GM12878 (cell line): Measurements from ENCODE around the gene NAB1. TPM values are rescaled to one million over a fixed set of nuclear protein-coding genes. Genes with fewer than 3 reads are reported as not detected.

ENCODE experiments used
- ATAC-seq: fragments of 200-7000 bp; cut with Tn5 transposase; 3 replicates; pipeline ENCODE4 v1.9.1; 2020; ENCODE audit warnings: mild to moderate bottlenecking, moderate library complexity
- BruUV-seq: library from RNA; stranded (reverse); fragments of 400-500 nt; replicated peaks from 2 replicates; lab custom pipeline; 2021; lab: Mats Ljungman, UMichigan
- CTCF ChIA-PET: fragments of 300-600 bp; sonication (Branson Sonifier 250); formaldehyde crosslinking; extraction: SDS; loops from one replicate; lab custom pipeline; 2021; ENCODE audit warnings: inconsistent platforms; lab: Yijun Ruan, JAX
- POLR2A ChIA-PET: fragments of 350-600 bp; formaldehyde crosslinking; extraction: SDS; loops from one replicate; lab custom pipeline; 2021; ENCODE audit warnings: inconsistent platforms; lab: Charles Lee
- RAD21 ChIA-PET: fragments of 300-600 bp; sonication (Branson Sonifier 250); formaldehyde crosslinking; loops from one replicate; lab custom pipeline; 2023; ENCODE audit warnings: antibody characterized with exemption; ENCODE audit not compliant: unreplicated experiment; lab: Charles Lee
- SMC1A ChIA-PET: fragments of 300-600 bp; sonication (Branson Sonifier 250); formaldehyde crosslinking; loops from one replicate; lab custom pipeline; 2023; ENCODE audit not compliant: unreplicated experiment, uncharacterized antibody; lab: Charles Lee
- DNase-seq: peaks from one replicate; pipeline ENCODE4 v3.0.0-alpha.2; 2011; ENCODE audit warnings: low read depth, low spot score
- FAIRE-seq: peaks from 3 replicates; lab custom pipeline; 2011; peaks lifted over from hg19 to GRCh38; lab: Jason Lieb, UNC
- H2AFZ ChIP-seq: 2 replicates; pipeline ENCODE4 v1.6.0; 2011; ENCODE audit warnings: low read depth, low read length, control low read depth; ENCODE audit not compliant: control insufficient read depth
- H3K27ac ChIP-seq: 2 replicates; pipeline ENCODE4 v1.5.1; 2011; ENCODE audit warnings: control low read depth; ENCODE audit not compliant: control insufficient read depth, insufficient read depth
- H3K27me3 ChIP-seq, 2 experiments: replicated peaks in 1 of 2; 2 replicates each; pipeline versions ENCODE4 v1.6.0 to v1.6.1; 2011; ENCODE audit warnings: low read length in 1 of 2; ENCODE audit not compliant: control insufficient read depth in 2 of 2, insufficient read depth in 2 of 2
- H3K36me3 ChIP-seq, 2 experiments: 2 replicates each; pipeline ENCODE4 v1.5.1; 2011; ENCODE audit warnings: low read length in 1 of 2; ENCODE audit not compliant: control insufficient read depth in 2 of 2, insufficient read depth in 2 of 2
- H3K4me1 ChIP-seq: 2 replicates; pipeline ENCODE4 v1.6.1; 2011; ENCODE audit warnings: mild to moderate bottlenecking, low read length, moderate library complexity, mixed read lengths; ENCODE audit not compliant: control insufficient read depth, insufficient read depth
- H3K4me2 ChIP-seq: 2 replicates; pipeline ENCODE4 v1.6.0; 2011; ENCODE audit warnings: control low read depth; ENCODE audit not compliant: control insufficient read depth, insufficient read depth
- H3K4me3 ChIP-seq: fragments of 200-600 bp; sonication (generic); 2 replicates; pipeline ENCODE4 v1.5.1; 2016
- H3K79me2 ChIP-seq: 2 replicates; pipeline ENCODE4 v1.6.0; 2011; ENCODE audit warnings: low read length; ENCODE audit not compliant: control insufficient read depth, insufficient read depth
- H3K9ac ChIP-seq: 2 replicates; pipeline ENCODE4 v1.8.0; 2011; ENCODE audit warnings: low read length, control low read depth, mixed read lengths; ENCODE audit not compliant: control insufficient read depth, insufficient read depth
- H3K9me3 ChIP-seq: replicated peaks from 3 replicates; pipeline ENCODE4 v1.5.1; 2011; ENCODE audit warnings: mild to moderate bottlenecking, low read length; ENCODE audit not compliant: control insufficient read depth, insufficient read depth
- H4K20me1 ChIP-seq: 2 replicates; pipeline ENCODE4 v1.6.0; 2011; ENCODE audit not compliant: control insufficient read depth, insufficient read depth
- EGR1 ChIP-seq, 2 experiments: IDR thresholded peaks; 1 replicate in 1 of 2; 2 replicates in 1 of 2; pipeline ENCODE4 v1.6.1; 2011 to 2012; ENCODE audit warnings: low read depth in 2 of 2, low read length in 2 of 2, borderline replicate concordance in 1 of 2, mild to moderate bottlenecking in 1 of 2, moderate library complexity in 1 of 2
- MEF2B ChIP-seq: fragments of 450-650 bp; IDR thresholded peaks from 2 replicates; pipeline ENCODE4 v1.6.1; 2018; ENCODE audit warnings: mild to moderate bottlenecking, moderate library complexity; ENCODE audit not compliant: partially characterized antibody, poor library complexity, severe bottlenecking
- NR2C2 ChIP-seq: IDR thresholded peaks from 2 replicates; pipeline ENCODE4 v1.6.1; 2011; ENCODE audit warnings: borderline replicate concordance, low read depth; ENCODE audit not compliant: control insufficient read depth, insufficient read length
- POLR2AphosphoS5 ChIP-seq: IDR thresholded peaks from 2 replicates; pipeline ENCODE4 v1.6.1; 2011; ENCODE audit warnings: mild to moderate bottlenecking, low read length, inconsistent platforms
- SMAD5 ChIP-seq: IDR thresholded peaks from 2 replicates; pipeline ENCODE4 v1.6.1; 2016; ENCODE audit warnings: antibody characterized with exemption, low read depth
- SPI1 ChIP-seq: IDR thresholded peaks from 2 replicates; pipeline ENCODE4 v1.6.1; 2011; ENCODE audit warnings: low read depth, mild to moderate bottlenecking, low read length, moderate library complexity, borderline replicate concordance; ENCODE audit not compliant: insufficient read depth
- SRF ChIP-seq, 2 experiments: IDR thresholded peaks; 2 replicates each; pipeline ENCODE4 v1.6.1; 2011; ENCODE audit warnings: low read depth in 2 of 2, low read length in 2 of 2, mild to moderate bottlenecking in 1 of 2, moderate library complexity in 1 of 2
- TAF1 ChIP-seq: IDR thresholded peaks from 2 replicates; pipeline ENCODE4 v1.6.1; 2011; ENCODE audit warnings: mild to moderate bottlenecking, low read depth, low read length, borderline replicate concordance
- TCF7 ChIP-seq: IDR thresholded peaks from 2 replicates; pipeline ENCODE4 v1.6.1; 2014; ENCODE audit warnings: antibody characterized with exemption, borderline replicate concordance
- ZNF24 ChIP-seq: fragments of 450-650 bp; IDR thresholded peaks from 2 replicates; pipeline ENCODE4 v1.6.1; 2017; ENCODE audit warnings: antibody characterized with exemption, mild to moderate bottlenecking
- WGBS: methylation state at CpG from one replicate; pipeline ENCODE4 v1.1.6; 2016; ENCODE audit warnings: low lambda C conversion rate; ENCODE audit not compliant: insufficient replicate concordance, insufficient coverage; ENCODE audit errors: missing lambda C conversion rate; 5-methylcytosine and 5-hydroxymethylcytosine counted together
- in situ Hi-C: fragments of 300-500 bp; cut with MboI; formaldehyde crosslinking; loops from 9 replicates; pipeline ENCODE4 v1.14.3; 2018; ENCODE audit warnings: mixed read lengths
- intact Hi-C: fragments of 100-400 bp; cut with micrococcal nuclease; formaldehyde crosslinking; loops from one replicate; pipeline ENCODE4 v1.14.2; 2022; ENCODE audit not compliant: unreplicated experiment
- polyA plus RNA-seq, 11 experiments: library from polyadenylated mRNA; depleted of rRNA in 4 of 11; unstranded in 6 of 11; stranded (reverse) in 5 of 11; fragments of >200 nt; fragmentation: Nextera tagmentation in 4 of 11; fragmentation: Illumina TruSeq in 1 of 11; extraction: Ambion mirVana in 4 of 11; extraction: Trizol in 1 of 11; gene quantifications; 1 replicate in 1 of 11; 2 replicates in 10 of 11; pipeline versions ENCODE4 v1.2.1 to v1.2.3, GENCODE V29; 2011 to 2016; ENCODE audit warnings: inconsistent platforms in 2 of 11, missing spikeins in 2 of 11, low read depth in 1 of 11
- total RNA-seq, 4 experiments: library from RNA; depleted of rRNA in 3 of 4; stranded (reverse); fragments of >200 nt in 3 of 4; fragmentation: Illumina TruSeq in 1 of 4; extraction: Trizol in 1 of 4; gene quantifications; 2 replicates each; pipeline versions ENCODE4 v1.2.1 to v1.2.3, GENCODE V29; 2013 to 2021
- TF ChIP-seq, protein P1 (sequence below): fragments of 450-650 bp; IDR thresholded peaks from 2 replicates; pipeline ENCODE4 v1.6.1; 2017; ENCODE audit warnings: antibody characterized with exemption, mild to moderate bottlenecking, moderate library complexity
- TF ChIP-seq, protein P2 (sequence below): fragments of 450-650 bp; IDR thresholded peaks from 2 replicates; pipeline ENCODE4 v1.6.1; 2016; ENCODE audit warnings: mild to moderate bottlenecking
- TF ChIP-seq, protein P3 (sequence below): fragments of 450-650 bp; IDR thresholded peaks from 2 replicates; pipeline ENCODE4 v1.6.1; 2017; ENCODE audit warnings: mild to moderate bottlenecking, moderate library complexity

NAB1 gene
- total and polyA plus RNA-seq, 10 of the 15 experiments (the other 5 are each of a cell fraction or from before 2014, with no cell fraction given) = 4.5 to 39.6 (median 23.0) TPM

DNA sequence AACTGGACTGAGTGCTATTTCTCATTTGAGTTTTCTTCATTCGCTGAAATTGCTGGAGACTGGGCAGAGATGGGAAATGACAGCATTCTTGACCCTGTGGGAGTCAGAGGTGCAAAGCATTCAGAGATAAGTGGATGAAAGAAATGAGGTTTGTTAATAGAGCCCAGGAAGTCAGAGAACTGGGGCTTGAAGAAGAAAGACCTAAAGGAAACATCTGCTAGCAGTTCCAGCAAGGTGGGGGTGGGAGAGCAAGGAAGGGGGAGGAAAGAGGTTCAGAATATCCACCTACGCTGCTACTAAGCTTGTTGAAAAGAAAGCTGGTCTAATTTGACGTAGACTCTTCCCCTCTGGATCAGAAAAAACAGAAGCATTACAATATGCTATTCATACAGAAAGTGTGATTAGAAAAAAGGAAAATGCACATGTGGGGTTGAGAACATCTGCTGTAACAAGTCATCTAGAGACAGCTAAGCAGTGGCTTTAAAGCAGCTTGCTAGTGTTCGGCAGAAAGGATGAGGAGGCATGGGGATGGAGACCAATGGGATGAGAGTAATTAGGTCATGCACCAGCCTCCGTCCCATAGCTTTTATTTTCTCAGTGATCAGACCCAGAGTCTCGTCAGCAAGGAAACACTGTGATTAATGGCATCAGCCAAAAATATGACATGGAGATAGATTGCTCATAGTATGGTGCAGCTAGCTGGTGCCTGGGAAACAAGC is 29.7 kb downstream of the NAB1 start:
- in situ Hi-C loops = no loop called here
- ChIA-PET POLR2A (interaction anchor here (0.5 to 8.9 kb wide), 15 partner anchors 12 to 570 kb away, joined by 3 to 111 read pairs (median 10); partner anchors contain the start of gene NEMP2), RAD21 (interaction anchor here (0.8 to 11.6 kb wide), 39 partner anchors 9 to 335 kb away, joined by 3 to 233 read pairs (median 10); partner anchors contain the start of genes INPP1 and NEMP2), SMC1A (interaction anchor here (0.7 to 14.3 kb wide), 34 partner anchors 8 to 334 kb away, joined by 3 to 385 read pairs (median 8); partner anchors contain the start of genes NAB1 and NEMP2), CTCF (interaction anchor here (0.6 to 13.0 kb wide), 27 partner anchors 14 to 359 kb away, joined by 3 to 283 read pairs (median 9); partner anchors contain the start of genes HIBCH and NEMP2)
- peak overlapping the region; percentile 13 for H2AFZ ChIP-seq
- H3K4me2 ChIP-seq = peak overlapping the region; percentile 92
- BruUV-seq = no TSS peak
- intact Hi-C loops = loop anchor here (1.0 to 2.0 kb wide), 2 partner anchors 44 to 144 kb away; partner anchors contain the start of gene NEMP2
- no peaks in the 10 kb centered on the region for H4K20me1 ChIP-seq
- no peaks in the 10 kb centered on the region; a peak in 1 of 4 replicates for H3K36me3 ChIP-seq
- H3K4me1 ChIP-seq = peaks cover 57% of the 10 kb centered on the region
- FAIRE-seq = peak; percentile 97
- H3K9me3 ChIP-seq = no peaks in the 10 kb centered on the region
- DNase-seq = peak; percentile 86
- 0% methylated on average over 6 of the region's 6 CpGs for WGBS
- peak; percentile 78 for ATAC-seq
- H3K27ac ChIP-seq = peak overlapping the region; percentile 87
- peak overlapping the region; percentile 54 for H3K9ac ChIP-seq
- H3K79me2 ChIP-seq = peaks cover 19% of the 10 kb centered on the region
- peak overlapping the region; percentile 28 for H3K4me3 ChIP-seq
- H3K27me3 ChIP-seq = no peaks in the 10 kb centered on the region
- TF ChIP-seq, protein P1, sequence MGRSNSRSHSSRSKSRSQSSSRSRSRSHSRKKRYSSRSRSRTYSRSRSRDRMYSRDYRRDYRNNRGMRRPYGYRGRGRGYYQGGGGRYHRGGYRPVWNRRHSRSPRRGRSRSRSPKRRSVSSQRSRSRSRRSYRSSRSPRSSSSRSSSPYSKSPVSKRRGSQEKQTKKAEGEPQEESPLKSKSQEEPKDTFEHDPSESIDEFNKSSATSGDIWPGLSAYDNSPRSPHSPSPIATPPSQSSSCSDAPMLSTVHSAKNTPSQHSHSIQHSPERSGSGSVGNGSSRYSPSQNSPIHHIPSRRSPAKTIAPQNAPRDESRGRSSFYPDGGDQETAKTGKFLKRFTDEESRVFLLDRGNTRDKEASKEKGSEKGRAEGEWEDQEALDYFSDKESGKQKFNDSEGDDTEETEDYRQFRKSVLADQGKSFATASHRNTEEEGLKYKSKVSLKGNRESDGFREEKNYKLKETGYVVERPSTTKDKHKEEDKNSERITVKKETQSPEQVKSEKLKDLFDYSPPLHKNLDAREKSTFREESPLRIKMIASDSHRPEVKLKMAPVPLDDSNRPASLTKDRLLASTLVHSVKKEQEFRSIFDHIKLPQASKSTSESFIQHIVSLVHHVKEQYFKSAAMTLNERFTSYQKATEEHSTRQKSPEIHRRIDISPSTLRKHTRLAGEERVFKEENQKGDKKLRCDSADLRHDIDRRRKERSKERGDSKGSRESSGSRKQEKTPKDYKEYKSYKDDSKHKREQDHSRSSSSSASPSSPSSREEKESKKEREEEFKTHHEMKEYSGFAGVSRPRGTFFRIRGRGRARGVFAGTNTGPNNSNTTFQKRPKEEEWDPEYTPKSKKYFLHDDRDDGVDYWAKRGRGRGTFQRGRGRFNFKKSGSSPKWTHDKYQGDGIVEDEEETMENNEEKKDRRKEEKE = no peak
- TF ChIP-seq MEF2B = peak; percentile 11
- TF ChIP-seq, protein P2, sequence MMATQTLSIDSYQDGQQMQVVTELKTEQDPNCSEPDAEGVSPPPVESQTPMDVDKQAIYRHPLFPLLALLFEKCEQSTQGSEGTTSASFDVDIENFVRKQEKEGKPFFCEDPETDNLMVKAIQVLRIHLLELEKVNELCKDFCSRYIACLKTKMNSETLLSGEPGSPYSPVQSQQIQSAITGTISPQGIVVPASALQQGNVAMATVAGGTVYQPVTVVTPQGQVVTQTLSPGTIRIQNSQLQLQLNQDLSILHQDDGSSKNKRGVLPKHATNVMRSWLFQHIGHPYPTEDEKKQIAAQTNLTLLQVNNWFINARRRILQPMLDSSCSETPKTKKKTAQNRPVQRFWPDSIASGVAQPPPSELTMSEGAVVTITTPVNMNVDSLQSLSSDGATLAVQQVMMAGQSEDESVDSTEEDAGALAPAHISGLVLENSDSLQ = no peak; the same call in none of the 2 replicates
- peak in 1 of 2 experiments; percentile 89; a peak in 2 of 3 replicates for TF ChIP-seq EGR1 (IDR thresholded peaks at IDR 0.05; ENCODE audit: borderline replicate concordance in 1 of 2, low read depth in 2 of 2, low read length in 2 of 2)
- no peak for TF ChIP-seq TAF1
- TF ChIP-seq TCF7 = 0 out of 2 replicates have a peak, but pooled peaks have one; percentile 52
- TF ChIP-seq, protein P3, sequence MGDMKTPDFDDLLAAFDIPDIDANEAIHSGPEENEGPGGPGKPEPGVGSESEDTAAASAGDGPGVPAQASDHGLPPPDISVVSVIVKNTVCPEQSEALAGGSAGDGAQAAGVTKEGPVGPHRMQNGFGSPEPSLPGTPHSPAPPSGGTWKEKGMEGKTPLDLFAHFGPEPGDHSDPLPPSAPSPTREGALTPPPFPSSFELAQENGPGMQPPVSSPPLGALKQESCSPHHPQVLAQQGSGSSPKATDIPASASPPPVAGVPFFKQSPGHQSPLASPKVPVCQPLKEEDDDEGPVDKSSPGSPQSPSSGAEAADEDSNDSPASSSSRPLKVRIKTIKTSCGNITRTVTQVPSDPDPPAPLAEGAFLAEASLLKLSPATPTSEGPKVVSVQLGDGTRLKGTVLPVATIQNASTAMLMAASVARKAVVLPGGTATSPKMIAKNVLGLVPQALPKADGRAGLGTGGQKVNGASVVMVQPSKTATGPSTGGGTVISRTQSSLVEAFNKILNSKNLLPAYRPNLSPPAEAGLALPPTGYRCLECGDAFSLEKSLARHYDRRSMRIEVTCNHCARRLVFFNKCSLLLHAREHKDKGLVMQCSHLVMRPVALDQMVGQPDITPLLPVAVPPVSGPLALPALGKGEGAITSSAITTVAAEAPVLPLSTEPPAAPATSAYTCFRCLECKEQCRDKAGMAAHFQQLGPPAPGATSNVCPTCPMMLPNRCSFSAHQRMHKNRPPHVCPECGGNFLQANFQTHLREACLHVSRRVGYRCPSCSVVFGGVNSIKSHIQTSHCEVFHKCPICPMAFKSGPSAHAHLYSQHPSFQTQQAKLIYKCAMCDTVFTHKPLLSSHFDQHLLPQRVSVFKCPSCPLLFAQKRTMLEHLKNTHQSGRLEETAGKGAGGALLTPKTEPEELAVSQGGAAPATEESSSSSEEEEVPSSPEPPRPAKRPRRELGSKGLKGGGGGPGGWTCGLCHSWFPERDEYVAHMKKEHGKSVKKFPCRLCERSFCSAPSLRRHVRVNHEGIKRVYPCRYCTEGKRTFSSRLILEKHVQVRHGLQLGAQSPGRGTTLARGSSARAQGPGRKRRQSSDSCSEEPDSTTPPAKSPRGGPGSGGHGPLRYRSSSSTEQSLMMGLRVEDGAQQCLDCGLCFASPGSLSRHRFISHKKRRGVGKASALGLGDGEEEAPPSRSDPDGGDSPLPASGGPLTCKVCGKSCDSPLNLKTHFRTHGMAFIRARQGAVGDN = 0 out of 2 replicates have a peak, but pooled peaks have one; percentile 45
- TF ChIP-seq ZNF24 = no peak
- TF ChIP-seq POLR2AphosphoS5 = peak; percentile 88
- TF ChIP-seq NR2C2 = no peak
- TF ChIP-seq SRF (IDR thresholded peaks at IDR 0.05; ENCODE audit: low read depth in 2 of 2, low read length in 2 of 2) = no peak
- peak; percentile 49; the same call in 1 of the 2 replicates for TF ChIP-seq SPI1
- no peak for TF ChIP-seq SMAD5
